B cell (primary cell): ENCODE results near the gene CYFIP2. TPM values are rescaled to one million over a fixed set of nuclear protein-coding genes. Genes with fewer than 3 reads are reported as not detected.

Experiments used
- ATAC-seq: fragments of 200-7000 bp; cut with Tn5 transposase; one replicate; pipeline ENCODE4 v1.10.0; 2021; ENCODE audit warnings: low read depth, mild to moderate bottlenecking, moderate number of reproducible peaks, moderate library complexity
- CTCF ChIA-PET: fragments of 350-600 bp; sonication (Branson Sonifier 250); formaldehyde crosslinking; loops from one replicate; lab custom pipeline; 2021; ENCODE audit warnings: antibody characterized with exemption, inconsistent platforms; lab: Charles Lee
- POLR2A ChIA-PET: fragments of 350-600 bp; sonication (Branson Sonifier 250); formaldehyde crosslinking; loops from one replicate; lab custom pipeline; 2021; ENCODE audit warnings: antibody characterized with exemption; lab: Charles Lee
- DNase-seq: peaks from one replicate; pipeline ENCODE4 v3.0.0; 2013
- H2AFZ ChIP-seq: 2 replicates; pipeline ENCODE4 v1.6.1; 2012; ENCODE audit warnings: mild to moderate bottlenecking, low read depth, low read length; ENCODE audit not compliant: insufficient read depth, poor library complexity, severe bottlenecking
- H3K27ac ChIP-seq, 2 donors: 1 replicate in 1 of 2; 2 replicates in 1 of 2; pipeline ENCODE4 v1.5.1; 2012 to 2013; ENCODE audit warnings: low read length in 2 of 2, mild to moderate bottlenecking in 2 of 2, moderate library complexity in 1 of 2
- H3K27me3 ChIP-seq, 4 experiments: fragments of 200-600 bp in 1 of 4; sonication (generic) in 1 of 4; replicated peaks in 1 of 4; 1 replicate in 2 of 4; 2 replicates in 2 of 4; pipeline versions ENCODE4 v1.6.1 to v1.7.0; 2013 to 2016; ENCODE audit warnings: low read length in 3 of 4, mild to moderate bottlenecking in 2 of 4, mixed read lengths in 1 of 4, moderate library complexity in 1 of 4; ENCODE audit not compliant: insufficient read depth in 4 of 4, control insufficient read depth in 3 of 4; ENCODE audit errors: control extremely low read depth in 1 of 4
- H3K36me3 ChIP-seq, 2 experiments: replicated peaks in 1 of 2; 1 replicate in 1 of 2; 2 replicates in 1 of 2; pipeline versions ENCODE4 v1.6.1 to v1.7.1; 2013; ENCODE audit warnings: low read length in 1 of 2; ENCODE audit not compliant: insufficient read depth in 2 of 2, control insufficient read depth in 1 of 2; ENCODE audit errors: control extremely low read depth in 1 of 2, extremely low read depth in 1 of 2
- H3K4me1 ChIP-seq, 2 donors: fragments of 200-600 bp in 1 of 2; sonication (generic) in 1 of 2; 1 replicate in 1 of 2; 2 replicates in 1 of 2; pipeline versions ENCODE4 v1.5.1 to v1.6.1; 2013 to 2017; ENCODE audit warnings: low read length in 2 of 2; ENCODE audit not compliant: control insufficient read depth in 2 of 2, insufficient read depth in 2 of 2
- H3K4me2 ChIP-seq: replicated peaks from 2 replicates; pipeline ENCODE3; 2012; ENCODE audit warnings: mild to moderate bottlenecking, low read depth, low read length; ENCODE audit not compliant: poor library complexity, severe bottlenecking
- H3K4me3 ChIP-seq, 5 experiments: fragments of 200-600 bp in 1 of 5; sonication (generic) in 1 of 5; 1 replicate in 3 of 5; 2 replicates in 2 of 5; pipeline versions ENCODE4 v1.5.1 to v1.7.0; 2011 to 2016; ENCODE audit warnings: low read length in 4 of 5, mild to moderate bottlenecking in 4 of 5, low read depth in 2 of 5, control low read depth in 1 of 5, moderate library complexity in 1 of 5; ENCODE audit not compliant: insufficient read depth in 1 of 5; ENCODE audit errors: control extremely low read depth in 1 of 5, extremely low read depth in 1 of 5
- H3K79me2 ChIP-seq: fragments of 200-600 bp; sonication (generic); one replicate; pipeline ENCODE4 v1.6.0; 2016; ENCODE audit warnings: low read length; ENCODE audit not compliant: control insufficient read depth, insufficient read depth
- H3K9ac ChIP-seq: fragments of 200-600 bp; sonication (generic); 2 replicates; pipeline ENCODE4 v1.6.1; 2017; ENCODE audit warnings: mild to moderate bottlenecking, low read length, moderate library complexity
- H3K9me3 ChIP-seq, 3 donors: one replicate each; pipeline versions ENCODE4 v1.6.1 to v1.7.1; 2013; ENCODE audit warnings: low read length in 2 of 3; ENCODE audit not compliant: control insufficient read depth in 2 of 3, insufficient read depth in 1 of 3; ENCODE audit errors: control extremely low read depth in 1 of 3
- H4K20me1 ChIP-seq: 2 replicates; pipeline ENCODE4 v1.6.0; 2012; ENCODE audit warnings: mild to moderate bottlenecking, low read length; ENCODE audit not compliant: insufficient read depth, control insufficient read depth, poor library complexity, severe bottlenecking
- H3K27ac Mint-ChIP-seq: one replicate; pipeline ENCODE4 v1.8.0; 2021; ENCODE audit warnings: mixed read lengths
- H3K27me3 Mint-ChIP-seq: one replicate; pipeline ENCODE4 v1.8.0; 2021; ENCODE audit warnings: mixed read lengths
- H3K4me1 Mint-ChIP-seq: one replicate; pipeline ENCODE4 v1.8.0; 2021; ENCODE audit warnings: mixed read lengths
- H3K4me3 Mint-ChIP-seq: one replicate; pipeline ENCODE4 v1.8.0; 2021; ENCODE audit warnings: mixed read lengths
- H3K9me3 Mint-ChIP-seq: one replicate; pipeline ENCODE4 v1.8.0; 2022; ENCODE audit warnings: mixed read lengths; ENCODE audit not compliant: insufficient read depth
- EZH2 ChIP-seq: IDR thresholded peaks from 2 replicates; pipeline ENCODE4 v1.6.1; 2012; ENCODE audit warnings: borderline replicate concordance, low read depth, mild to moderate bottlenecking, moderate library complexity, low read length; ENCODE audit not compliant: insufficient read depth, poor library complexity, severe bottlenecking
- WGBS: methylation state at CpG from one replicate; pipeline ENCODE4 v1.1.5; 2013; ENCODE audit warnings: missing lambda C conversion rate; ENCODE audit not compliant: insufficient coverage; 5-methylcytosine and 5-hydroxymethylcytosine counted together
- intact Hi-C: fragments of 100-400 bp; cut with micrococcal nuclease; formaldehyde crosslinking; loops from one replicate; pipeline ENCODE4 v1.10.0; 2022
- polyA plus RNA-seq: library from polyadenylated mRNA; depleted of rRNA; stranded (reverse); fragments of >200 nt; gene quantifications from 2 replicates; pipeline ENCODE4 v1.2.3, GENCODE V29; 2012
- total RNA-seq, 2 donors: library from RNA; stranded (reverse); fragments of 120-200 nt in 1 of 2; gene quantifications; 1 replicate in 1 of 2; 2 replicates in 1 of 2; pipeline versions ENCODE4 v1.2.3 to v1.2.4, GENCODE V29; 2013 to 2022
- TF ChIP-seq, protein P1 (sequence below): fragments of 200-600 bp; IDR thresholded peaks from one replicate; pipeline ENCODE4 v1.8.0; 2022; ENCODE audit warnings: antibody characterized with exemption, mild to moderate bottlenecking

Gene CYFIP2
- total and polyA plus RNA-seq, 2 donors (not counting 1 experiment from before 2014, with no cell fraction given): 231 to 663 TPM

DNA sequence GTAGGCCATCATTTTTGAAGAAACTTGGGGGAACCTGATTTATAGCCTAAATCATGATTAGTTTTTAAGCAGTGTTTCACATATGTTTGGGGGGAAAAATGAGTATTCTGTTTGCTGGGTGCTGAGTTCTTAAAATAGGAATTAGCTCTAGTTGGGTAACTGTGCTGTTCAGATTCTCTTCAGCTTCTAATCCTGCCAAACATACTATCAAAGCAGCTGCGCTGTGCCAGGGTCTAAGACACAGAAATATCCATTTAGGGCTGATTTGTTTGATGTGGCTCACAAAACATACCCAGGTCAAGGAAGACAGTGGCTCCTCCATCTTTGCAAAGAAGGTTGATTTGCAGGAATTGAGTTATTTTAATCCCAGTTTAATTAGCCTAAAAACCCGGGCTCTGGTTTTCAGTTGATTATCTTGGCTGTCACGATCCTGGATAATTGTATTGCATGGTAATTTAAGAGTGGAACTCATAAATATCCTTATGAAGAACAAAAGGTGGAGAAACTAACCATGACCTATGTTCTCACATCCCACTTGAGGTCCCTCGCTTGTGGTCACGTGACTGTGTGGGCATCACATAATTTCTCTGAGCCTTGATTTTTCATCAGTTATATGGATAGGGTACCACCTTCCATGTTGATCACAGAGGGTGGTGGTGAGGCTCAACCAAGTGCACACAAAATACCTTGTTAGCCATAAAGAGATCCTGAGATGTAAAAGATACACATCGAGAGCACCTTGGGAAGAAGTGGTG, 18.7 kb downstream of the CYFIP2 start:
- Mint-ChIP-seq H3K27ac (peak overlapping the region; percentile 72), H3K4me3 (no peak overlapping the region), H3K4me1 (peaks cover 59% of the 10 kb centered on the region), H3K9me3 (no peaks in the 10 kb centered on the region), H3K27me3 (no peaks in the 10 kb centered on the region)
- no CpG with 5 or more reads among the region's 6 CpGs for WGBS
- peaks cover 46 to 52% of the 10 kb centered on the region in 2 donors for H3K4me1 ChIP-seq
- no peak overlapping the region for H3K4me2 ChIP-seq
- CTCF ChIA-PET: interaction anchor here (1.0 to 4.6 kb wide), 8 partner anchors 11 to 31 kb away, joined by 3 to 40 read pairs (median 10); no protein-coding TSS in a partner anchor
- POLR2A ChIA-PET: interaction anchor here (1.8 to 2.5 kb wide), 3 partner anchors 12 to 21 kb away, joined by 6 to 38 read pairs (median 7); partner anchors contain the start of gene CYFIP2
- ATAC-seq (no peak), DNase-seq (no peak)
- H3K9me3 ChIP-seq: peaks cover 0 to 5% (median 0%) of the 10 kb centered on the region in 3 donors
- intact Hi-C loops: no loop called here
- H3K36me3 ChIP-seq: peaks cover 26 to 48% of the 10 kb centered on the region in 2 experiments
- H4K20me1 ChIP-seq: peaks cover 64% of the 10 kb centered on the region
- peak overlapping the region; percentile 63 to 75 for H3K27ac ChIP-seq
- TF ChIP-seq, protein P1, sequence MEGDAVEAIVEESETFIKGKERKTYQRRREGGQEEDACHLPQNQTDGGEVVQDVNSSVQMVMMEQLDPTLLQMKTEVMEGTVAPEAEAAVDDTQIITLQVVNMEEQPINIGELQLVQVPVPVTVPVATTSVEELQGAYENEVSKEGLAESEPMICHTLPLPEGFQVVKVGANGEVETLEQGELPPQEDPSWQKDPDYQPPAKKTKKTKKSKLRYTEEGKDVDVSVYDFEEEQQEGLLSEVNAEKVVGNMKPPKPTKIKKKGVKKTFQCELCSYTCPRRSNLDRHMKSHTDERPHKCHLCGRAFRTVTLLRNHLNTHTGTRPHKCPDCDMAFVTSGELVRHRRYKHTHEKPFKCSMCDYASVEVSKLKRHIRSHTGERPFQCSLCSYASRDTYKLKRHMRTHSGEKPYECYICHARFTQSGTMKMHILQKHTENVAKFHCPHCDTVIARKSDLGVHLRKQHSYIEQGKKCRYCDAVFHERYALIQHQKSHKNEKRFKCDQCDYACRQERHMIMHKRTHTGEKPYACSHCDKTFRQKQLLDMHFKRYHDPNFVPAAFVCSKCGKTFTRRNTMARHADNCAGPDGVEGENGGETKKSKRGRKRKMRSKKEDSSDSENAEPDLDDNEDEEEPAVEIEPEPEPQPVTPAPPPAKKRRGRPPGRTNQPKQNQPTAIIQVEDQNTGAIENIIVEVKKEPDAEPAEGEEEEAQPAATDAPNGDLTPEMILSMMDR: no peak
- TF ChIP-seq EZH2: no peak
- H3K4me3 ChIP-seq: no peak overlapping the region
- H3K79me2 ChIP-seq: peaks cover 94% of the 10 kb centered on the region
- no peak overlapping the region for H2AFZ ChIP-seq
- no peak overlapping the region for H3K9ac ChIP-seq
- no peaks in the 10 kb centered on the region for H3K27me3 ChIP-seq
